MM.1S (cell line): Measurements from ENCODE around the gene HEMK1.

Experiments used
- DNase-seq: peaks from one replicate; pipeline ENCODE4 v3.0.0-alpha.2; 2015
- H2AFZ ChIP-seq: fragments of 300-600 bp; sonication (generic); 2 replicates; pipeline ENCODE4 v1.6.0; 2016; ENCODE audit warnings: antibody characterized with exemption, low read length
- H3F3A ChIP-seq: fragments of 300-600 bp; sonication (generic); 2 replicates; pipeline ENCODE4 v1.6.1; 2016; ENCODE audit warnings: mild to moderate bottlenecking, antibody characterized with exemption, low read length, moderate library complexity, mixed read lengths; ENCODE audit not compliant: insufficient read depth
- H3K27ac ChIP-seq: fragments of 300-600 bp; sonication (generic); 2 replicates; pipeline ENCODE4 v1.5.1; 2016; ENCODE audit warnings: mild to moderate bottlenecking, low read length
- H3K27me3 ChIP-seq: fragments of 300-600 bp; sonication (generic); replicated peaks from 2 replicates; pipeline ENCODE4 v1.6.0; 2016; ENCODE audit warnings: low read length; ENCODE audit not compliant: insufficient read depth
- H3K36me3 ChIP-seq: fragments of 300-600 bp; sonication (generic); replicated peaks from 2 replicates; pipeline ENCODE4 v1.6.1; 2016; ENCODE audit warnings: mild to moderate bottlenecking, low read length, mixed read lengths; ENCODE audit not compliant: insufficient read depth
- H3K4me1 ChIP-seq: fragments of 300-600 bp; sonication (generic); 2 replicates; pipeline ENCODE4 v1.6.1; 2016; ENCODE audit warnings: low read length, mixed read lengths
- H3K4me2 ChIP-seq: fragments of 300-600 bp; sonication (generic); 2 replicates; pipeline ENCODE4 v1.6.0; 2016; ENCODE audit warnings: low read depth, low read length
- H3K4me3 ChIP-seq: fragments of 300-600 bp; sonication (generic); 2 replicates; pipeline ENCODE4 v1.5.1; 2016; ENCODE audit warnings: low read length, mixed read lengths
- H3K79me2 ChIP-seq: fragments of 300-600 bp; sonication (generic); 2 replicates; pipeline ENCODE4 v1.6.1; 2016; ENCODE audit warnings: mixed run types, low read length, mixed read lengths
- H3K9ac ChIP-seq: fragments of 300-600 bp; sonication (generic); 2 replicates; pipeline ENCODE4 v1.6.1; 2016; ENCODE audit warnings: low read length, mixed read lengths
- H3K9me2 ChIP-seq: fragments of 300-600 bp; sonication (generic); replicated peaks from 2 replicates; pipeline ENCODE4 v1.6.1; 2016; ENCODE audit warnings: mild to moderate bottlenecking, low read length, mixed read lengths; ENCODE audit not compliant: insufficient read depth
- H3K9me3 ChIP-seq: fragments of 300-600 bp; sonication (generic); replicated peaks from 2 replicates; pipeline ENCODE4 v1.6.1; 2016; ENCODE audit warnings: mild to moderate bottlenecking, low read length, mixed read lengths; ENCODE audit not compliant: insufficient read depth
- H4K20me1 ChIP-seq: fragments of 300-600 bp; sonication (generic); 2 replicates; pipeline ENCODE4 v1.6.1; 2016; ENCODE audit warnings: mild to moderate bottlenecking, low read length, moderate library complexity, mixed read lengths; ENCODE audit not compliant: insufficient read depth
- CTCF ChIP-seq: fragments of 300-600 bp; sonication (generic); IDR thresholded peaks from 2 replicates; pipeline ENCODE4 v1.5.1; 2016; ENCODE audit warnings: antibody characterized with exemption, low read length, mixed read lengths
- EZH2 ChIP-seq: fragments of 300-600 bp; sonication (generic); optimal IDR thresholded peaks from 2 replicates; pipeline ENCODE3; 2017; ENCODE audit warnings: low read depth, mild to moderate bottlenecking, antibody characterized with exemption, low read length, mixed read lengths
- EZH2phosphoT487 ChIP-seq: fragments of 300-600 bp; sonication (generic); IDR thresholded peaks from 2 replicates; pipeline ENCODE4 v1.6.1; 2018; ENCODE audit warnings: antibody characterized with exemption, low read length

Gene HEMK1

GRCh38 chr3:50523279-50523811, 46.0 kb upstream of the HEMK1 start:
- H3K4me3 ChIP-seq, result no peak overlapping the region
- H3K27ac ChIP-seq, result no peak overlapping the region
- H3F3A ChIP-seq, result no peaks in the 10 kb centered on the region
- no peak overlapping the region for H2AFZ ChIP-seq
- H3K36me3 ChIP-seq, result no peaks in the 10 kb centered on the region
- no peak overlapping the region for H3K4me2 ChIP-seq
- H3K79me2 ChIP-seq, result no peaks in the 10 kb centered on the region
- H3K9ac ChIP-seq, result no peak overlapping the region
- no peak for TF ChIP-seq EZH2
- TF ChIP-seq CTCF, result no peak
- TF ChIP-seq EZH2phosphoT487, result no peak
- no peaks in the 10 kb centered on the region for H3K9me2 ChIP-seq
- no peaks in the 10 kb centered on the region for H3K9me3 ChIP-seq
- DNase-seq, result no peak
- H3K27me3 ChIP-seq, result peaks cover 60% of the 10 kb centered on the region
- no peaks in the 10 kb centered on the region for H4K20me1 ChIP-seq
- peaks cover 4% of the 10 kb centered on the region; the same call in 1 of the 2 replicates for H3K4me1 ChIP-seq

- Histone ChIP-seq H3F3A (no peaks in the 10 kb centered on the region), H2AFZ (no peak overlapping the region), H3K36me3 (no peaks in the 10 kb centered on the region), H3K9ac (no peak overlapping the region), H3K4me3 (no peak overlapping the region), H4K20me1 (no peaks in the 10 kb centered on the region), H3K27me3 (peaks cover 62% of the 10 kb centered on the region), H3K79me2 (no peaks in the 10 kb centered on the region), H3K4me2 (no peak overlapping the region), H3K4me1 (peaks cover 4% of the 10 kb centered on the region; the same call in 1 of the 2 replicates), H3K9me2 (no peaks in the 10 kb centered on the region), H3K9me3 (no peaks in the 10 kb centered on the region), H3K27ac (no peak overlapping the region)
- DNase-seq, result no peak
- no peak for TF ChIP-seq EZH2
- TF ChIP-seq EZH2phosphoT487, result no peak
- no peak for TF ChIP-seq CTCF
These were observed 44.6 kb upstream of the HEMK1 start for GRCh38 chr3:50524746-50525145.

- H3F3A ChIP-seq, result no peaks in the 10 kb centered on the region
- H3K9me3 ChIP-seq, result no peaks in the 10 kb centered on the region
- H4K20me1 ChIP-seq, result no peaks in the 10 kb centered on the region
- H3K79me2 ChIP-seq, result no peaks in the 10 kb centered on the region
- no peak overlapping the region for H3K4me3 ChIP-seq
- TF ChIP-seq CTCF (no peak), EZH2phosphoT487 (no peak), EZH2 (no peak)
- no peak for DNase-seq
- no peaks in the 10 kb centered on the region for H3K36me3 ChIP-seq
- no peaks in the 10 kb centered on the region for H3K9me2 ChIP-seq
- no peak overlapping the region for H2AFZ ChIP-seq
- no peak overlapping the region for H3K4me2 ChIP-seq
- H3K4me1 ChIP-seq, result peaks cover 4% of the 10 kb centered on the region; the same call in 1 of the 2 replicates
- H3K27me3 ChIP-seq, result peaks cover 67% of the 10 kb centered on the region
- no peak overlapping the region for H3K9ac ChIP-seq
- H3K27ac ChIP-seq, result no peak overlapping the region
These were observed 44.0 kb upstream of the HEMK1 start for GRCh38 chr3:50525191-50525910.
